Astrocyte (in vitro differentiated cells and primary cell): Measurements from ENCODE around the gene FBXW7. TPM values are rescaled to one million over a fixed set of nuclear protein-coding genes. Genes with fewer than 3 reads are reported as not detected.

Experiments
- DNase-seq: peaks from one replicate; pipeline ENCODE4 v3.0.0-alpha.2; 2010; ENCODE audit warnings: low read depth
- FAIRE-seq: peaks from 2 replicates; lab custom pipeline; 2011; peaks lifted over from hg19 to GRCh38; lab: Jason Lieb, UNC
- H2AFZ ChIP-seq: 2 replicates; pipeline ENCODE4 v1.6.0; 2012; ENCODE audit warnings: low read depth, low read length, inconsistent platforms
- H3K27ac ChIP-seq: 2 replicates; pipeline ENCODE4 v1.5.1; 2011; ENCODE audit warnings: low read depth, low read length, inconsistent platforms
- H3K27me3 ChIP-seq: 2 replicates; pipeline ENCODE4 v1.6.0; 2011; ENCODE audit warnings: low read length, inconsistent platforms; ENCODE audit not compliant: insufficient read depth
- H3K36me3 ChIP-seq: 2 replicates; pipeline ENCODE4 v1.5.1; 2011; ENCODE audit warnings: low read length, inconsistent platforms; ENCODE audit not compliant: insufficient read depth
- H3K4me1 ChIP-seq: 2 replicates; pipeline ENCODE4 v1.5.1; 2011; ENCODE audit warnings: low read length, inconsistent platforms; ENCODE audit not compliant: insufficient read depth
- H3K4me2 ChIP-seq: 2 replicates; pipeline ENCODE4 v1.6.0; 2012; ENCODE audit warnings: low read length, inconsistent platforms
- H3K4me3 ChIP-seq: 2 replicates; pipeline ENCODE4 v1.5.1; 2011; ENCODE audit warnings: low read depth, mild to moderate bottlenecking, low read length, inconsistent platforms; ENCODE audit not compliant: insufficient read depth
- H3K79me2 ChIP-seq: 2 replicates; pipeline ENCODE4 v1.6.0; 2012; ENCODE audit warnings: mild to moderate bottlenecking, low read length, inconsistent platforms; ENCODE audit not compliant: insufficient read depth
- H3K9ac ChIP-seq: 2 replicates; pipeline ENCODE4 v1.6.0; 2012; ENCODE audit warnings: mild to moderate bottlenecking, low read length, inconsistent platforms
- H3K9me3 ChIP-seq: 2 replicates; pipeline ENCODE4 v1.5.1; 2012; ENCODE audit warnings: low read depth, mild to moderate bottlenecking, low read length, inconsistent platforms; ENCODE audit not compliant: insufficient read depth
- H4K20me1 ChIP-seq: 2 replicates; pipeline ENCODE4 v1.6.0; 2012; ENCODE audit warnings: low read length, inconsistent platforms; ENCODE audit not compliant: insufficient read depth
- H3K27ac Mint-ChIP-seq: one replicate; pipeline ENCODE4 v1.8.0; 2021; ENCODE audit warnings: mild to moderate bottlenecking, mixed read lengths; ENCODE audit not compliant: unreplicated experiment
- H3K27me3 Mint-ChIP-seq: one replicate; pipeline ENCODE4 v1.8.0; 2021; ENCODE audit warnings: low read depth, mixed read lengths; ENCODE audit not compliant: unreplicated experiment
- H3K36me3 Mint-ChIP-seq: one replicate; pipeline ENCODE4 v1.8.0; 2021; ENCODE audit warnings: low read depth, mixed read lengths; ENCODE audit not compliant: unreplicated experiment
- H3K4me1 Mint-ChIP-seq: one replicate; pipeline ENCODE4 v1.8.0; 2021; ENCODE audit warnings: low read depth, mixed read lengths; ENCODE audit not compliant: unreplicated experiment
- H3K4me3 Mint-ChIP-seq: one replicate; pipeline ENCODE4 v1.8.0; 2021; ENCODE audit warnings: mild to moderate bottlenecking, moderate library complexity, mixed read lengths; ENCODE audit not compliant: unreplicated experiment
- H3K9me3 Mint-ChIP-seq: one replicate; pipeline ENCODE4 v1.8.0; 2021; ENCODE audit warnings: mild to moderate bottlenecking, mixed read lengths; ENCODE audit not compliant: unreplicated experiment
- EZH2 ChIP-seq: IDR thresholded peaks from 2 replicates; pipeline ENCODE4 v1.6.1; 2012; ENCODE audit warnings: mild to moderate bottlenecking, low read length, inconsistent platforms; ENCODE audit not compliant: insufficient read depth
- total RNA-seq: library from RNA; stranded (reverse); gene quantifications from 2 replicates; pipeline ENCODE4 v1.2.1, GENCODE V29; 2021
- TF ChIP-seq, protein P1 (sequence below): IDR thresholded peaks from 2 replicates; pipeline ENCODE4 v1.5.1; 2011; ENCODE audit warnings: low read depth, mild to moderate bottlenecking, inconsistent platforms, low read length, moderate library complexity; ENCODE audit not compliant: insufficient read depth

The FBXW7 gene
- total RNA-seq, 1 donor from 2014 or later, result 34.7 TPM

DNA sequence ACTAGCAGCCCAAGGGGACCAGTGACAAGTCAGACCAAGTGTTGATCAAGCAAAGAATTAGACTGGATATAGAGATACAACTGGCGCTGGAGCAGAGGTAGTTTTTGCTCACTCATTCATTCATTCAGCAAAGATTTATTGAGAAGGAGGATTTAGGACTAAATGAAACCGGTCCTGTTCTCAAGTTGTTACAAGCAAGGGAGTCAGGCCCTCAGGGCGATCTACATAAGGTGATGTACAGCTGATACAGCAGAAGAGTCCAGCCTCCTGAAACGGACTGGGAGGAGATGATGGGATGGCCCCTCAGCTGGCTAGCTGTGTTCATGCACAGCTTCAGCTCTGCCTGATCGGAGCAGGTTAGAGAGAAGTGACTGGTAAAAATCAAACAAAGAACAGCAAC is 242.4 kb downstream of the FBXW7 start:
- no peak overlapping the region for H3K4me3 ChIP-seq
- Mint-ChIP-seq H3K9me3 (no peaks in the 10 kb centered on the region), H3K4me3 (no peak overlapping the region), H3K27ac (no peak overlapping the region), H3K27me3 (peaks cover 22% of the 10 kb centered on the region), H3K36me3 (no peaks in the 10 kb centered on the region), H3K4me1 (no peaks in the 10 kb centered on the region)
- no peaks in the 10 kb centered on the region for H3K9me3 ChIP-seq
- H3K79me2 ChIP-seq, result no peaks in the 10 kb centered on the region
- no peak overlapping the region for H2AFZ ChIP-seq
- no peak overlapping the region for H3K27ac ChIP-seq
- no peaks in the 10 kb centered on the region for H3K36me3 ChIP-seq
- H3K4me2 ChIP-seq, result no peak overlapping the region
- H4K20me1 ChIP-seq, result no peaks in the 10 kb centered on the region
- FAIRE-seq (no peak), DNase-seq (no peak)
- H3K4me1 ChIP-seq, result no peaks in the 10 kb centered on the region
- H3K27me3 ChIP-seq, result peaks cover 8% of the 10 kb centered on the region
- TF ChIP-seq, protein P1, sequence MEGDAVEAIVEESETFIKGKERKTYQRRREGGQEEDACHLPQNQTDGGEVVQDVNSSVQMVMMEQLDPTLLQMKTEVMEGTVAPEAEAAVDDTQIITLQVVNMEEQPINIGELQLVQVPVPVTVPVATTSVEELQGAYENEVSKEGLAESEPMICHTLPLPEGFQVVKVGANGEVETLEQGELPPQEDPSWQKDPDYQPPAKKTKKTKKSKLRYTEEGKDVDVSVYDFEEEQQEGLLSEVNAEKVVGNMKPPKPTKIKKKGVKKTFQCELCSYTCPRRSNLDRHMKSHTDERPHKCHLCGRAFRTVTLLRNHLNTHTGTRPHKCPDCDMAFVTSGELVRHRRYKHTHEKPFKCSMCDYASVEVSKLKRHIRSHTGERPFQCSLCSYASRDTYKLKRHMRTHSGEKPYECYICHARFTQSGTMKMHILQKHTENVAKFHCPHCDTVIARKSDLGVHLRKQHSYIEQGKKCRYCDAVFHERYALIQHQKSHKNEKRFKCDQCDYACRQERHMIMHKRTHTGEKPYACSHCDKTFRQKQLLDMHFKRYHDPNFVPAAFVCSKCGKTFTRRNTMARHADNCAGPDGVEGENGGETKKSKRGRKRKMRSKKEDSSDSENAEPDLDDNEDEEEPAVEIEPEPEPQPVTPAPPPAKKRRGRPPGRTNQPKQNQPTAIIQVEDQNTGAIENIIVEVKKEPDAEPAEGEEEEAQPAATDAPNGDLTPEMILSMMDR, result no peak
- TF ChIP-seq EZH2, result no peak
- no peak overlapping the region for H3K9ac ChIP-seq

DNA sequence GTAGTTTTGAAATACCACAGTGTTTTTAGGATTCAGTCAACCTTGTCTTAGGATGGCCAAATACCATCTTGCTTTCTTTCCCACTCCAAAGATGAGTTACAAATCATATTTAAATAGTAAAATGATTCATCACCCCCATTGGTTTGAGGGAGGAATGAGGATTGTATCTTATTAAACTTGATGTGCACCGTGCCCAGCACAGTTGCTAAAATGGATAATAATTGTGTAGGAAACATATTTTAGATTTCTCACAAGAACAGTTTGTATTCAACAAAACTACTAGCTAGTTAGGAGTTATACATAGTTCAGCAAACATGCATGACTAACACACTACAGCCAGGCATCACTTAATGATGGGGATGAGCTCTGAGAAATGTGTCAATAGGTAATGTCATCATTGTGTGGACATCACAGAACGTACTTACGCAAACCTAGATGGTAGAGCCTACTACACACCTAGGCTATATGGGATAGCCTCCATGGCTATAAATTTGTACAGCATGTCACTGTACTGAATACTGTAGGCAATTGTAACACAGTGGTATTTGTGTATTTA is 245.4 kb downstream of the FBXW7 start:
- TF ChIP-seq EZH2, result no peak
- TF ChIP-seq, protein P1, result no peak
- H3K36me3 Mint-ChIP-seq, result no peaks in the 10 kb centered on the region
- no peak overlapping the region for H3K4me2 ChIP-seq
- no peak for FAIRE-seq
- no peaks in the 10 kb centered on the region for H3K9me3 ChIP-seq
- no peaks in the 10 kb centered on the region for H3K4me1 ChIP-seq
- no peaks in the 10 kb centered on the region for H3K36me3 ChIP-seq
- no peak for DNase-seq
- H3K27me3 Mint-ChIP-seq, result peaks cover 14% of the 10 kb centered on the region
- no peaks in the 10 kb centered on the region for H4K20me1 ChIP-seq
- H3K79me2 ChIP-seq, result no peaks in the 10 kb centered on the region
- no peak overlapping the region for H3K9ac ChIP-seq
- no peaks in the 10 kb centered on the region for H3K9me3 Mint-ChIP-seq
- H3K27me3 ChIP-seq, result peaks cover 6% of the 10 kb centered on the region
- no peak overlapping the region for H3K4me3 ChIP-seq
- no peak overlapping the region for H3K27ac ChIP-seq
- H3K27ac Mint-ChIP-seq, result no peak overlapping the region
- H3K4me1 Mint-ChIP-seq, result no peaks in the 10 kb centered on the region
- no peak overlapping the region for H3K4me3 Mint-ChIP-seq
- no peak overlapping the region for H2AFZ ChIP-seq

DNA sequence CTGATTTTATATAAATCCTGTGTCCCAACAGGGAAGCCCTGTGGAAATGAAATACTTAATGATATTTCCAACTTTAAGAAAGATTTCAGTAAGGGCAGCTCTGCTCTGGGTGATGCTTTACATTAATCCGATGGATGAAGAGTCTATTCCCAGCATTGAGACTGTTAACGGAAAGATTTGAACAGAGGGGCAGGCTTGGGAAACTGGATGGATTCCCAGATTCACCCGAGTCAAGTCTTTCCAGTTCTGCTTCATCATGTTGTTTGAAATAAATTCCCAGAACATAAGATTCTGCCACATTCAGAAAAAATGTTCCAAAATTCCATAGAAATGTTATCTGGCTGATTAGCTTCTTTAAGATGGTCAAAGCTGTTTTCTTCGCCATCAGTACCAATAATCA is 246.0 kb downstream of the FBXW7 start:
- H3K27me3 Mint-ChIP-seq, result peaks cover 12% of the 10 kb centered on the region
- H3K36me3 Mint-ChIP-seq, result no peaks in the 10 kb centered on the region
- H3K79me2 ChIP-seq, result no peaks in the 10 kb centered on the region
- H2AFZ ChIP-seq, result no peak overlapping the region
- no peak overlapping the region for H3K27ac ChIP-seq
- H3K27ac Mint-ChIP-seq, result no peak overlapping the region
- no peak overlapping the region for H3K4me3 ChIP-seq
- H3K9me3 ChIP-seq, result no peaks in the 10 kb centered on the region
- peaks cover 4% of the 10 kb centered on the region for H3K27me3 ChIP-seq
- peaks cover 3% of the 10 kb centered on the region for H3K9me3 Mint-ChIP-seq
- no peak for DNase-seq
- H4K20me1 ChIP-seq, result no peaks in the 10 kb centered on the region
- no peaks in the 10 kb centered on the region for H3K36me3 ChIP-seq
- no peaks in the 10 kb centered on the region for H3K4me1 Mint-ChIP-seq
- no peaks in the 10 kb centered on the region for H3K4me1 ChIP-seq
- FAIRE-seq, result no peak
- no peak overlapping the region for H3K4me3 Mint-ChIP-seq
- H3K9ac ChIP-seq, result no peak overlapping the region
- H3K4me2 ChIP-seq, result no peak overlapping the region
- TF ChIP-seq, protein P1, result no peak
- TF ChIP-seq EZH2, result no peak
